ENCODE data around the gene GTPBP1. TPM values are rescaled to one million over a fixed set of nuclear protein-coding genes. Genes with fewer than 3 reads are reported as not detected.

GTPBP1 gene
- total and polyA plus RNA-seq, 2 of the 13 experiments (the other 11 are each of a cell fraction or from before 2014, with no cell fraction given) = 22.3 to 27.0 TPM

DNA sequence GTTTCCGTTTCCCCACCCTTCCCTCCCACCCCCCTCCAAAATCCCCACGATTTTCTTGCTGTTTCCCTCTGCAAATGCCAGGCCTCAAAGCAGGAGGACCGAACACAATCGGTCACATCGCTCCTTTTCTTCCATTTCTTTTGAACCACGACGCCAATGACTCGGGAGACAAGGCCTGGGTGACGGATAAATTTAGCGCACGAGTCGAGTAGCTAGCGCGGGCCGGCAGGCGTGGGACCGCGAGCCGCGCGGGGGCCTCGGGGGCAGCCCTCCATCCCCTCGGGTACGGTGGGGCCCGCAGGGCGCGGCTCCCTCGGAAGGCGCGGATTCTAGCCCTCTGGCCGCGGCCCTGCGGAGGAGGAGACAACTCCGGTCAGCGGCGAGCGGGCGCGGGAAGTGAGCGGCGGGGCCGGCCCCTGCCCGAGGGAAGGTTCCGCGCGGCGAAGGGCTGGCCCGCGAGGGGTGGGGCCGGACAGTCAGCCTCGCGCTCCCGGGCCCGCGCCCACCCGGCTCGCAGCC is 5.4 kb upstream of the GTPBP1 start (continued):
- TF ChIP-seq MTF2 (CRISPR knock-in tag; IDR thresholded peaks at IDR 0.05; ENCODE audit: borderline replicate concordance) = no peak
- TF ChIP-seq ZNF10 (CRISPR knock-in tag; IDR thresholded peaks at IDR 0.05; ENCODE audit: borderline replicate concordance, low read depth) = no peak
- peak; percentile 73; the same call in 1 of the 2 replicates for TF ChIP-seq NR0B2 (CRISPR knock-in tag; IDR thresholded peaks at IDR 0.05)
- TF ChIP-seq, protein P1, sequence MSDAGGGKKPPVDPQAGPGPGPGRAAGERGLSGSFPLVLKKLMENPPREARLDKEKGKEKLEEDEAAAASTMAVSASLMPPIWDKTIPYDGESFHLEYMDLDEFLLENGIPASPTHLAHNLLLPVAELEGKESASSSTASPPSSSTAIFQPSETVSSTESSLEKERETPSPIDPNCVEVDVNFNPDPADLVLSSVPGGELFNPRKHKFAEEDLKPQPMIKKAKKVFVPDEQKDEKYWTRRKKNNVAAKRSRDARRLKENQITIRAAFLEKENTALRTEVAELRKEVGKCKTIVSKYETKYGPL (CRISPR knock-in tag; IDR thresholded peaks at IDR 0.05) = no peak
- TF ChIP-seq ZNF546 (CRISPR knock-in tag; conservative IDR thresholded peaks at IDR 0.05) = no peak
- peak; percentile 11; the same call in 1 of the 2 replicates for TF ChIP-seq ZNF276 (CRISPR knock-in tag; IDR thresholded peaks at IDR 0.05; ENCODE audit: low read depth)
- TF ChIP-seq ZNF101 (CRISPR knock-in tag; IDR thresholded peaks at IDR 0.05; ENCODE audit: borderline replicate concordance, low read depth) = no peak
- TF ChIP-seq, protein P2, sequence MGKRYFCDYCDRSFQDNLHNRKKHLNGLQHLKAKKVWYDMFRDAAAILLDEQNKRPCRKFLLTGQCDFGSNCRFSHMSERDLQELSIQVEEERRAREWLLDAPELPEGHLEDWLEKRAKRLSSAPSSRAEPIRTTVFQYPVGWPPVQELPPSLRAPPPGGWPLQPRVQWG (CRISPR knock-in tag; IDR thresholded peaks at IDR 0.05; ENCODE audit: borderline replicate concordance, low read depth) = no peak
- TF ChIP-seq ARID4A (CRISPR knock-in tag; IDR thresholded peaks at IDR 0.05; ENCODE audit: borderline replicate concordance) = no peak
- TF ChIP-seq RFXAP (CRISPR knock-in tag; IDR thresholded peaks at IDR 0.05; ENCODE audit: borderline replicate concordance) = no peak
- no peak for TF ChIP-seq ZSCAN21 (CRISPR knock-in tag; IDR thresholded peaks at IDR 0.05; ENCODE audit: borderline replicate concordance)
- TF ChIP-seq GABPA (IDR thresholded peaks at IDR 0.05; ENCODE audit: low read depth, low read length) = no peak
- no peak for TF ChIP-seq GABPA (CRISPR knock-in tag; IDR thresholded peaks at IDR 0.05; ENCODE audit: low read depth)
- TF ChIP-seq KDM4B (CRISPR knock-in tag; IDR thresholded peaks at IDR 0.05) = no peak
- TF ChIP-seq NFAT5 (CRISPR knock-in tag; IDR thresholded peaks at IDR 0.05) = peak; percentile 69; the same call in 1 of the 2 replicates
- TF ChIP-seq ZNF446 (CRISPR knock-in tag; IDR thresholded peaks at IDR 0.05) = 0 out of 2 replicates have a peak, but pooled peaks have one; percentile 7
